Measurements from ENCODE around the gene TSEN34.

The TSEN34 gene

GRCh38 chr19:54188215-54188871 is 2.8 kb upstream of the TSEN34 start:
- Histone ChIP-seq H3K36me3 (ENCODE audit: control insufficient read depth in 2 of 2, insufficient read depth in 1 of 2, low read length in 2 of 2) (peaks cover 10 to 33% of the 10 kb centered on the region in 2 experiments), H3K4me1 (ENCODE audit: control insufficient read depth, insufficient read depth, low read length) (peaks cover 14% of the 10 kb centered on the region), H3K27ac (ENCODE audit: extremely low read depth, low read depth, low read length) (peak overlapping the region; percentile 95; the same call in 1 of the 2 replicates), H3K9me3 (ENCODE audit: control insufficient read depth, insufficient read depth, low read depth, low read length) (no peaks in the 10 kb centered on the region), H3K4me3 (ENCODE audit: low read depth, low read length) (peak overlapping the region; percentile 87)
- TF ChIP-seq SP3 (tag by site-specific recombination; IDR thresholded peaks at IDR 0.05) (no peak), ZNF398 (tag by site-specific recombination; IDR thresholded peaks at IDR 0.05) (peak; percentile 70), ZFHX2 (tag by site-specific recombination; conservative IDR thresholded peaks at IDR 0.05) (no peak)
- ChIA-PET POLR2A (interaction anchor here (0.7 to 6.4 kb wide), 7 partner anchors 11 to 650 kb away, joined by 3 to 241 read pairs (median 63); partner anchors contain the start of genes CNOT3, LENG1, RPS9 and TMC4), CTCF (interaction anchor here (0.6 to 3.2 kb wide), 15 partner anchors 9 to 305 kb away, joined by 3 to 28 read pairs (median 5); partner anchors contain the start of gene TMC4)

DNA sequence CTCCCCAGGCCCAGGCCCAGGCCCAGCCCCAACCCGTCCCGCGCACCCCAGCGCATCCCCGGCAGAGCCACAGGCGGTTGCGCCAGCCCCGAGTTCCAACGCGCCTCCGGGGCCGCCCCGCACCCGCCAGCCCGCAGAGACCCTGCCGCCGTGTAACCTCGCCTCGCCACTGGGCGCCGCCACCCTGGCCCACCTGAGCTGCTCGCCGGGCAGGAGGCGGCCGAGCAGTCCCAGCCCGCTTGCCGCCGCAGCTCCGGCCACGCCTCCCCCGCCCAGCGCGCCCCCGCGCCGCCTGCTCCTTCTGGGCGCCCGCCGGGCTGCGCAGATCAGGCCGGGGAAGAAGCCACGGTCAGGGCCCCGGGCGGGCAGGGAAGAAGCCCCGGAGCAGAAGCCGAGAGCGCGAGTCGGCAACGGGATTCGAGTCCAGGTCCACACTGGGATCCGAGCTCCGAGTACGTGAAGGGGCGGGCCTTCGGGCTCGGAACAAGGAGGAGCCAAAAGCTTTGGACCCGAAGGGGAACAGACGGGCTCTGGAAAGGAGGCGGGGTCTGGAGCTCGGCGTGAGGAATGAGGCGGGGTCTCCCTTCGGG is 1.9 kb upstream of the TSEN34 start, which contains the start of gene MBOAT7:
TSS of gene MBOAT7 (minus strand) at position 436 of the 590 bp plus-strand sequence. CDS start 1,072 bp downstream, outside the sequence.
- Histone ChIP-seq H3K27ac (ENCODE audit: extremely low read depth, low read depth, low read length) (peak within 1 kb of the TSS; percentile 95), H3K4me3 (ENCODE audit: low read depth, low read length) (peak within 1 kb of the TSS; percentile 87), H3K9me3 (ENCODE audit: control insufficient read depth, insufficient read depth, low read depth, low read length) (no peaks in the 10 kb centered on the region), H3K4me1 (ENCODE audit: control insufficient read depth, insufficient read depth, low read length) (peaks cover 14% of the 10 kb centered on the region), H3K36me3 (ENCODE audit: control insufficient read depth in 2 of 2, insufficient read depth in 1 of 2, low read length in 2 of 2) (peaks cover 19 to 36% of the 10 kb centered on the region in 2 experiments)
- ChIA-PET POLR2A (interaction anchor here (0.6 to 6.4 kb wide), 21 partner anchors 11 to 651 kb away, joined by 3 to 241 read pairs (median 4); partner anchors contain the start of genes CNOT3, LENG1, LENG8 and LENG9), CTCF (interaction anchor here (0.6 to 3.2 kb wide), 15 partner anchors 9 to 306 kb away, joined by 3 to 28 read pairs (median 5); partner anchors contain the start of gene TMC4)
- TF ChIP-seq ZNF660 (tag by site-specific recombination; IDR thresholded peaks at IDR 0.05) (peak; percentile 77), ZNF610 (tag by site-specific recombination; IDR thresholded peaks at IDR 0.05; ENCODE audit: borderline replicate concordance) (no peak), ZNF510 (tag by site-specific recombination; IDR thresholded peaks at IDR 0.05; ENCODE audit: insufficient replicate concordance) (no peak), ZNF335 (tag by site-specific recombination; conservative IDR thresholded peaks at IDR 0.05) (peak; percentile 88), ZNF791 (tag by site-specific recombination; IDR thresholded peaks at IDR 0.05) (no peak), ZNF175 (tag by site-specific recombination; IDR thresholded peaks at IDR 0.05) (no peak), ZNF10 (tag by site-specific recombination; IDR thresholded peaks at IDR 0.05) (no peak), ZBTB6 (tag by site-specific recombination; IDR thresholded peaks at IDR 0.05) (no peak), ZNF366 (tag by site-specific recombination; conservative IDR thresholded peaks at IDR 0.05) (no peak), ZNF449 (tag by site-specific recombination; IDR thresholded peaks at IDR 0.05) (peak; percentile 72; the same call in 1 of the 2 replicates), REST (tag by site-specific recombination; IDR thresholded peaks at IDR 0.05) (no peak), ZNF426 (tag by site-specific recombination; IDR thresholded peaks at IDR 0.05) (no peak), ZNF146 (tag by site-specific recombination; IDR thresholded peaks at IDR 0.05) (no peak), ZNF398 (tag by site-specific recombination; IDR thresholded peaks at IDR 0.05) (no peak)
- TF ChIP-seq, protein P1, sequence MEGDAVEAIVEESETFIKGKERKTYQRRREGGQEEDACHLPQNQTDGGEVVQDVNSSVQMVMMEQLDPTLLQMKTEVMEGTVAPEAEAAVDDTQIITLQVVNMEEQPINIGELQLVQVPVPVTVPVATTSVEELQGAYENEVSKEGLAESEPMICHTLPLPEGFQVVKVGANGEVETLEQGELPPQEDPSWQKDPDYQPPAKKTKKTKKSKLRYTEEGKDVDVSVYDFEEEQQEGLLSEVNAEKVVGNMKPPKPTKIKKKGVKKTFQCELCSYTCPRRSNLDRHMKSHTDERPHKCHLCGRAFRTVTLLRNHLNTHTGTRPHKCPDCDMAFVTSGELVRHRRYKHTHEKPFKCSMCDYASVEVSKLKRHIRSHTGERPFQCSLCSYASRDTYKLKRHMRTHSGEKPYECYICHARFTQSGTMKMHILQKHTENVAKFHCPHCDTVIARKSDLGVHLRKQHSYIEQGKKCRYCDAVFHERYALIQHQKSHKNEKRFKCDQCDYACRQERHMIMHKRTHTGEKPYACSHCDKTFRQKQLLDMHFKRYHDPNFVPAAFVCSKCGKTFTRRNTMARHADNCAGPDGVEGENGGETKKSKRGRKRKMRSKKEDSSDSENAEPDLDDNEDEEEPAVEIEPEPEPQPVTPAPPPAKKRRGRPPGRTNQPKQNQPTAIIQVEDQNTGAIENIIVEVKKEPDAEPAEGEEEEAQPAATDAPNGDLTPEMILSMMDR (tag by site-specific recombination; IDR thresholded peaks at IDR 0.05) = 0 out of 2 replicates have a peak, but pooled peaks have one; percentile 37
- TF ChIP-seq, protein P2, sequence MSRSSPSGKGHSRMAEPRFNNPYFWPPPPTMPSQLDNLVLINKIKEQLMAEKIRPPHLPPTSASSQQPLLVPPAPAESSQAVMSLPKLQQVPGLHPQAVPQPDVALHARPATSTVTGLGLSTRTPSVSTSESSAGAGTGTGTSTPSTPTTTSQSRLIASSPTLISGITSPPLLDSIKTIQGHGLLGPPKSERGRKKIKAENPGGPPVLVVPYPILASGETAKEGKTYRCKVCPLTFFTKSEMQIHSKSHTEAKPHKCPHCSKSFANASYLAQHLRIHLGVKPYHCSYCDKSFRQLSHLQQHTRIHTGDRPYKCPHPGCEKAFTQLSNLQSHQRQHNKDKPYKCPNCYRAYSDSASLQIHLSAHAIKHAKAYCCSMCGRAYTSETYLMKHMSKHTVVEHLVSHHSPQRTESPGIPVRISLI (tag by site-specific recombination; IDR thresholded peaks at IDR 0.05) = no peak

Measured in HEK293 (cell line).